SK-N-SH treated with all-trans-retinoic acid at 6 μM for 48 hours (cell line): ENCODE data around the gene PRKCI.

ENCODE experiments used
- ARNTL ChIP-seq: fragments of 450-650 bp; formaldehyde crosslinking; IDR thresholded peaks from 2 replicates; pipeline ENCODE4 v1.5.0; 2020; ENCODE audit warnings: low read depth, mild to moderate bottlenecking, moderate library complexity, borderline replicate concordance
- PATZ1 ChIP-seq: fragments of 250-450 bp; sonication (Bioruptor Pico); IDR thresholded peaks from 2 replicates; pipeline ENCODE4 v1.8.0; 2020; ENCODE audit warnings: mild to moderate bottlenecking, moderate library complexity, borderline replicate concordance
- PPARA ChIP-seq: fragments of 250-450 bp; sonication (Bioruptor Pico); IDR thresholded peaks from 2 replicates; pipeline ENCODE4 v1.5.0; 2020; ENCODE audit warnings: mild to moderate bottlenecking, borderline replicate concordance
- ZFP30 ChIP-seq: fragments of 450-650 bp; formaldehyde crosslinking; IDR thresholded peaks from 2 replicates; pipeline ENCODE4 v1.5.0; 2022; ENCODE audit warnings: mild to moderate bottlenecking, moderate library complexity
- ZNF565 ChIP-seq: fragments of 450-650 bp; formaldehyde crosslinking; conservative IDR thresholded peaks from 2 replicates; pipeline ENCODE4 v1.5.0; 2020; ENCODE audit warnings: low read depth, mild to moderate bottlenecking, moderate library complexity

DNA sequence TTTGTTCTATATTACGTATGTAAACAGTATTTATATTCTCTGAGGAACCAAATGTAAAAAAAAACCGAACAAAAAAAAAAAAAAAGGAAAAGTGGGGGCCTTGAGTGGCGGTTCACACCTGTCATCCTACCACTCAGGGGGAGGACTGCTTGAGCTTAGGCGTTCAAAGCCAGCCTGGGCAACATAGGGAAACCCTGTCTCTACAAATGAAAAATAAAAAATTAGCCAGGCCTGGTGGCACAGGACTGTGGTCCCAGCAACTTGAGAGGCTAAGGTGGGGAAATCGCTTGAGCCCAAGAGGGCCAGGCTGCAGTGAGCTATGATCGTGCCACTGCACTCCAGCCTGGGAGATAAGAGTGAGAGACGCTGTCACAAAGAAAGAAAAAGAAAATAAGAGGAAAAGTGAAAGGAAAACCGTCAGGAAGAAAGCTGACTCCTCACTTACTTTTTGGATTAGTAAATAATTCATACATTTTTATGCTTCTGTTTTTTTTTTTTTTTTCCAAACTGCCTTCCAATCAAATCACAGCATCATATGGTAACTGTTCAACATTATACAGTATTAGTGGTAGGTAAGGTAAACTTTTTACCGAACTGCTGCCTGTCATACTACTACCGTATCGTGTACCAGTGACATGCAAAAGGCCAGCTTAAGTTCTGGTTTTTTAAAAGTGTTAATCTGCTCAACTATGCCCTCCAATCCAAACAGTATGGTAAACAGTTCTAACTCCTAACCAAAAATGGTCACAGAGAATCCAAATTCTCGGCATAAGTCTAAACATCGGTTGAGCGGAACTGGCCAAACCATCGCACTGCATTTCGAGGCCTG lies 41.9 kb upstream of the PRKCI start:
- no peak for TF ChIP-seq ARNTL (CRISPR knock-in tag)
- no peak for TF ChIP-seq ZFP30 (CRISPR knock-in tag)
- TF ChIP-seq PPARA (CRISPR knock-in tag) = no peak
- no peak for TF ChIP-seq ZNF565
- no peak for TF ChIP-seq PATZ1 (CRISPR knock-in tag)
